Activated CD4-positive, CD25-positive, alpha-beta regulatory T cell treated with anti-CD3 and anti-CD28 coated beads, Interleukin-2, amount 50 U/mL, for 72 hours (primary cell): ENCODE data around the gene BRINP3.
"Not testable (repeated sequence)": the region's sequence is repeated elsewhere in the genome, so short reads cannot be mapped to it uniquely, and the experiment has no call there.

Experiments used
- DNase-seq: peaks from one replicate; pipeline ENCODE4 v3.0.0; 2021

The BRINP3 gene

DNA sequence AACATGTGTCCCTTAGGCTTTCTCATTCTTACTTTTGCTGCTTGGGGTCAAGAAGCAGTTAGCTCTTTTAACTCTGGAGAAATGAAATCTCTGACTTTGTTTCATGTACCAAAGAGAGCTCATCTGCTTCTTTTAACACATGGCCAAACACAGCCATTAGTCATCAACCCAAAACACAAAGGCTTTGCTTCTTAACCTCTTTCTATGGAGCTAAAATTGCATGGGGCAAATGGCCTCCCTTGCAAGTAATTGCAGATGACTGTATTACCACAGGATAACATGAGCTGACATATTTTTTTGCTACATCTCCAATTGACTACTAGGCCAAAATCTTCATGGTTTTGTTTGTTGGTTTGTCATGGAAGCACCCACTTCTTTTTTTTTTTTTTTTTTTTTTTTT, 300.9 kb downstream of the BRINP3 start:
- no peak for DNase-seq

DNA sequence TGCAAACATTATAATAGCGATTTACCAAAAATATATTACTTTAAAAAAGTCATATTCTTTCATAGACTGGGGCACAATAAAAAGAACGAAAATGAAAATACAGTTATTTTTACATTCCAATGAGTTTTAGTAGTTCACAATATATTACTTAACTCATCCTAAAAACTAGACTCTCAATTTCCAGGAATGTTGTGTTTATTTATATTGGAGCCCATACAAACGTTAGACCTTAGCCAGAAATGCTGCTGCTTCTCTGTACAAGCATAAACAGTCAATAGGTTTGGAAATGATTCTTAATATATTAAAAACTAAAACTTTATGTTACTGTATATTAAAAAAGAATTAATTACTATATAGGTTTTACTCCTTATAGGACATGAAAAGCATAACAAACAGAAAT, 302.3 kb downstream of the BRINP3 start:
- DNase-seq: no peak

DNA sequence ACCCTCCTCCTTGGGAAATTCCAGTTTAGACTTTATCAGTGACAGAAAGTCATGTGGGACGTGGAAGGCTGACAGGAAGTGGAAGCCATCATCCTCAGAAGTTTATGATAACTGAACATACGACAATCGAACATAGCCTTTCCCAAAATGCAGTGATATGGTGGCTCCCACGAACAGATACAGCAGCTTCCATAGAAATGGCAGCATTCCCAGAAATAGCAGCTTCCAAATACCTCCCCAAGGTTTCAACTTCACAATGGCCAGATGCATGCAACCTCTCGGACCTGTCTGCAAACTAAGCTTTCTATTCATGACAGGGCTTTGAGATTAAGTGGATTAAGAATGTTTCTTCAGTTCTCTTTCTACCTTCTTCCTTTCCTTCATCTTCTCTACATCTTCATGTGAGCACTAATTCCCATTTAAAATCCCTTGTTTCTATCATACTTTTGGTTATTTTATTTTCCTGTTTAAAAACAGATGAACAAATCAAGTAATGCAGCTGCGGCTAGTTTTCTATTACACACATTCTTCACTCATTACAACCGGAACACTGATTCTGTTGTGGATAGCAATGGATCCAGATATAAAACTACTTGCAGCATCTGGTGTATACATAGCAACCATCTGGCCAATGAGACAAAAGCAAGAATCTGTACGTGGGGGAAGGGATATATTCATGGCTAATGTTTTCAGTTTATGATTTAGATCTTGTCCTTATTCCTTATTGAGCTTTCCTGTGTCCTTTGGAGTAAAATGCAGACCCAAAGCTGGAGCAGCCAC, 304.8 kb downstream of the BRINP3 start:
- DNase-seq: no peak

DNA sequence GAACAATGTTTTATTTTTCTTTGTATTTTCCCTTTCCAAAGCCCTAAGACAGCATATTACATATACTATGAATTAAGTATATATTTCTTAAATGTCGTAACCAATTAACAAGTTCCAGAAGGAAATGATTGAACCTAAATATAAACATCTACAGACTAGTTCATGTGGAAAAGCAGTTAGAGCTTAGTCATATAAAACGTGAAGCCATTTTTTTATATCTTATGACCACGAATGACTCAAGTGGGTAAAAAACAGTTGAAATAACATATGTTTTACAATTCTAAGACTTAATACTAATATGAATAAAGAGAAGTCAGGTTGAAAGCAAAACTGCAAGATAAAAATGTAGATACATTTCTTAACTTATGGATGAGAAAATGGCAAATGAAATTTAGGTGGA, 307.3 kb downstream of the BRINP3 start:
- DNase-seq: no peak

DNA sequence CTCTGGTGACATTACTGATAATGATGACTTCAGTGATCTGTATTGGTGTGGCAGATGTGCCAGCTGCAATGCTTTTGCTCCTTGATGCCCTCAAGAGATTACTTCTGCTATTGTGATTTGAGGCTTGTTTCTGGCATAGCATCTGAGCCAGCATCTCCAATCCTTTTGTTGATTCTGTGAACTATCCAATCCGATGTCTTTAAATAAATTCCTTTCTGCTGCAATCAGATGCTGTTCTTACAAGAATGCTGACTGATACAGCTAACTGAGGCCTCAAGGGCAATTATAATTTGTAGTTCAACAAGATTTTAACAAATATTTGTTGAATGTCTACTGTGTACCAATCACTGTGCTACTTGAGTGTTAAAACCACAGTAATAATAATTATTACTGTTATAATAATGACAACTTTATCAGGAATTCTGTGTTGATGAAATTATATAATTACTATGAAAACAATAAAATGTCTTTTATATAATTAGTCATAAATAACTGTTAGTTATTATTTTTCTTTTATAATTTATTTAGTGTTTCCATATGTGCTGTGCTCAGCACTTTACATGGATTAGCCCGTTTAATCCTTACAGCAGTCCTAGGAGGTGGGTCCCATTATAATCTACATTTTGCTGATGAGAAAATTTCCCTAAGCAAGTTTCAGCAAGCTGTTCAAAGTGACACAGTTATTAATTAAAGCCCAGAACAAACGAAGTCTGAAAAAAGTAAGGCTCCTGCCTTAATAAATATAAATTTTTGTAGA, 308.2 kb downstream of the BRINP3 start:
- no peak for DNase-seq

DNA sequence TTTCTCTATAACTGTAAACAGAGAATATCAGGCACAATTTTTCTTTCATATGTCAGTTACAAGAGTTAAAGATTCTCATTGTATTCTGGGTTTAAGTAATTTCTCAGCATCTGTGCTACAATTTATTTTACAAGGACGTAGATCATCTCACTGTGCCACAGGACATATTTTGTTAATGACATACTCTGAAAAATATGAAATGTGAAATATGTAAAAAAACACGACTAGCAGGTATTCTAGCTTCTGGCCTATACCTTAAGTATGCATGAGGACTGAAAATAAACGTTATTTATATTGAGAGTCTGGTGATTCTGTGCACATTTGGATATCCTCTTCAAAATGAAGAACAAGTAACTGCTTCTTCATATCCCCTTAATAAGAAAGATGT, 308.8 kb downstream of the BRINP3 start:
- DNase-seq: no peak

DNA sequence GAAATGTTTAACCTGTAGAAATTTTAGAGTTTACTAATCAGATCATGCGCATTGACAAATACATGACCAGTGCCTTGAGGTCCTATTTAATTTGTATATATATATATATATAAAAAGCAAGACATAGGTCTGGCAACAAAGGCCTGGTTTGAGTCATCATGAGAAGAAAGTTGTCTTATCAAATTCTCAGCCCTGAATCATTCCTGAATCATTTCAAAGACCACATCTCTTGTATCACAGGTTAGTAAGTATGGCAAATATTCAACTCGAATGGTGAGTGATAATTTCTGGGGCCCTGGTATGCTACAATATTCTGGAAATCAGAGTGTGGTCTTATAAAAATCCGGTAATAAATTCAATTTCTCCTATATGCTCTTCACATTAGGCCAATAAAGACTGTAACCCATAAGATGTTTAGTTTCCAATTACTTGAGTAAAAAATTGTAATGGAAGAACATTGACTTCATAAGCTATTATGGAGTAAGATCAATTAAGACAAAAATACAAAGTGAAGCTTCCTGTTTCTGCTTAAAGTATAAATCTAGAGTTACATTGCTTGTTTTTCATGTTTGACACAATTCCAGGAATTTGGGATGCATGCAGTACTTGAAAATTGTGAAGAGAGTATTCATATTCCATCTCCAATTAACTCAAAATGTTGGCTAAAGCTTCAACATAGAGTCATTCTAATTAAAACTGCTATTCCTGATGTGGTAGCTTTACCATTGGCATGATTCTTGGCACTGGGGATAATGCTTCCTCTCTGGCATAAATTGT, 309.4 kb downstream of the BRINP3 start:
- DNase-seq: no peak

DNA sequence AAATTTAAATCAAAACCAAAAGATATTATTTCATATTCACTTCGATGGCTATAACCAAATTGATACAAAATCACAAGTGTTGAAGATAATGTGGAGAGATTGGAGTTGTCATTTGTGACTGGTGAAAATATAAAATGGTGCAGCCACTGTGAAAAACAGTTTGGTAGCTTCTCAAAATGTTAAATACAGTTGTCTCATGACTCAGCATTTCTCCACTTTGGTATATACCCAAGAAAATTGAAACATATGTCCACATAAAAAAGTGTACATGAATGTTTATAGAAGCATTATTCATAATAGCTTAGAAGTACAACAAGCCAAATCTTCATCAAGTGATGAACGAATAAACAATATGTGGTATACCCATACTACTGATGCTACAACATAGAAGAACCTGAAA, 318.5 kb downstream of the BRINP3 start:
- no peak for DNase-seq

DNA sequence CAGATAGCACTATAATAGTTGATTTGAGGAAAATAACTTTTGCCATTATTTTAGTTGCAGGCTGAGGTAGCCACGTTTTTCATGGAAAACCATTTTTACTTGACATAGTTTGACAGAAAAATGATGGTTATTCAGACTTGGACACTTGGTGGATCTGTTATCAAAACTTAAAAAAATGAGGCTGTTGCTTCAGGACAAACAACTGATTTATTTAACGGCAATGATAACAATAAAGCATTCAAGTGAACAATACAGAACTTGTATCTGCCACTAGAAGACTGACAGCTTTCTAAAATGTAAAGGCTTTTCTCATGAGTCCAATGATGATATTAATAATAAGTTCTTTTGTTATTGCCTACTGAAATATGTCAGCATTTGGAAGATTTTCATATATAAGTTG, 322.9 kb downstream of the BRINP3 start:
- no peak for DNase-seq

DNA sequence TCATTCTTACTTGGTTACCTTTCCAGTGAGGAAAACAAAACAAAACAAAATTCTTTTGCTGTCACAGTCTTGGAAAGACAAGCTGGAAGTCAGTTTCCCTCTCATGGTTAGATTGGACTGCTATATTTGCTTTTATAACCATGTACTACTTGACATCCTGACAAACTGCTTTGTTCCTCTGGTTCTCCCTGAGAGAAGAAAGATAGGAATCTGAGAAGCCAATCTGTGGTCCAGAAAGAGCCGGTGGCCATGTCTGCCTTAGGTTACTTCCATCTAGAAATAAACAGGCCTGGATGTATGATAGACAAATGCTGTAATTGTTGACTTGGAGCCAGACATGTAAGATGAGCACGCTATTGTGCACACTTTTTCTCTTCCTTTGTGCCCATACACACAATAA, 330.0 kb downstream of the BRINP3 start:
- no peak for DNase-seq

DNA sequence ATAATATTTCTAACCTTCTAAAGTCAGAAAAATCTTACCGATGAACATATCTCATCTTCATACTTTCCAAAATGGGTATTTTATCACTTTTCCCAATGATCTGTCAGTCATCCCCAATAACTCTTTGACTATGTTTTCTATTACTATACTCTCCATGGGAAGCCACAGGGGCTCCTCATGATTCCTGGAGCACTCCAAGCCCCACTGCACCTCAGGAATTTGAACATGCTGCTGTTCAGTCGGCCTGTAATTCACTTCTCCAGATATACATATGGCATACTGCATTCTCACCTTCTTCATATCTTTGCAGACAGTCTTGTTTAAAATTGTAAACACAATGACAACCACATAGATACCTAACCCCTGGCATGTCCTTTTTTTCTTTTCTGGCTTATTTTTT, 333.0 kb downstream of the BRINP3 start:
- DNase-seq: no peak

DNA sequence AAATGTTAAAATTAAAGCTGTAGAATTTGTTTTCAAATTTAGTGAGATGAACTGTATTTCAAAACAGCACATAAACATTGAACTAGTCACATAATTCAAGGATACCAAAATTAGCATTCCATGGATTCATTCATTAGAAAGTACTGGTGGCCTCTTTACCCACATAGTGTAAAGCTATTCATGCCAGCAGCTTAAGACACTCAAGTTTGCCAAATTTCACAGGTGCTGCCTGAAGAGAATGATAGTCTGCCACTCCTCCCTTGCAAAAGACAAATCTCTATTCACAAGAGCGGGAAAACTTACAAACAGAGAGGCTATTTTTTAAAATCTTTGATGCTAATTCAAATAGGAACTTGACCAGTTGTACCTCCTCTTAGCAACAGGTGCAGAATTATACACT, 337.0 kb downstream of the BRINP3 start:
- DNase-seq: no peak

DNA sequence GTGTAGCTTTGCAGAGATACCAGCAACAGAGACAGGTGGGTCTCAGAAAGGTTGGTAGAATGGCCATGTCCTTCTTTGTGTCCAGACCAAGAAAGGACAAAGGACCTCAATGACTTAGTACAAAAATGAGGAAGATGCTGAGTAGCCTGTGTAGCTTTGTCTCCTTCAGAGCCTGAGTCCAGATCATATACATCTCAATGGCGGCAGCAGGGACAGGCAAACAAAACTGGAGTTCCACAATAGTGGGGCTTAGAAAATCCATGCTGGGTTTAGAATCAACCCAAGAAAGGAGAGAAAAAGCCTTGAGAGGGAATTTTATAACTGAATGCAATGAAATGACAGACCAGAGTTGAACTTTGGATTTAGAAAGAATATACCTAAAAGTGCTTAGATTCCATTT, 339.0 kb downstream of the BRINP3 start:
- DNase-seq: no peak

DNA sequence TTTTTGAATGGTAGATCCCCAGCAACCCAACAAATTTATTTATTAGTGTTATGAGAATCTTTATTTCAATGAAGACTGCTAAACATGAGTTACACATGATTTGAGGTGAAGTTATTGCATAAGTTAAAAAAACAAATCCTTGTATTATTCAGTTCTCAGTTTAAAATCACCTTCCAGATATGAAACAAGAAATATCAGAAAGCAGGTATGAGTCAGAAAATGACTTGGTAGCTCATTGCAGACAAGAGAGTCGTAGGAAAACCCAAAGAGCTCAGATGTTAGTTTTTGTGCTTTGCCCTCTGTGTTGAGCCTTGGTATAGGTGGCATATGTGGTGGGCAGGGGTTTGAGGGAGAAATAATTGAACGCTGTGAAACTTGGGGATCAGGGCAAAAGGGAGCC, 339.4 kb downstream of the BRINP3 start:
- DNase-seq: no peak

DNA sequence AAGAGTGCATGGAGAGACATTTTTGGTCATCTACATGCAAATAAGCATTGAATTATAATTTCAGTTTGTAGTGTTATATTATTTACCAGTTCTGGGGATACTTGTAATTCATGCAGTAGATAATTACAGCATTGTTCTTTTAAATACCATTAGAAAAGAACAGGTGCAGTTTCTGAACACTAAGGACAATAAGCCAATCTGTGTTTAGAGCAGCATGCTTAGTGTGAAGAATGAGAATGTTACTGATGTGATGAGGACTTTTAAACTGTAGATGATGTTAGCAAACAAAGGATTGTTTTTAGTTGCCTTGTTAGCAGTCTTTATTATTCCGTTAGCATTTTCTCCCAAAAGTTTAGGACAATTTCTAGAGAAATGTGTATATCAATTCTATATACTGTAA, 348.3 kb downstream of the BRINP3 start:
- no peak for DNase-seq

DNA sequence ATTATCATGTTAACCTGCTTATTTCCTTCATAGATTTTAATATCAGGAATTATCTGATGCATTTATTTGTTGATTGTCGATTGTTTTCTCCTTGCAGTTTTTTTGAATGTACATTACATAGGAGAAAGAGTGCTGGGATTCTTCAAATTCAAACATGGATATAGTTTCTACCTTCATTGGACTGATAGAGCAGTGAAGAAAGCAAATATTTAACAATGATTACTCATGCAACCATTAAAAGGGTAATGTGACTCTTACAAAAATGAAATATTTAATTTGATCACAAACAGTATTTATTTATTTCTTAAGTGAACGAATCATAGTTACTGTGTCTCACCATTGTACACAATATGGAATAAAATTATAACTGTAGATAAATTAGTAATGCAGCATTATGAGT, 350.9 kb downstream of the BRINP3 start:
- no peak for DNase-seq

DNA sequence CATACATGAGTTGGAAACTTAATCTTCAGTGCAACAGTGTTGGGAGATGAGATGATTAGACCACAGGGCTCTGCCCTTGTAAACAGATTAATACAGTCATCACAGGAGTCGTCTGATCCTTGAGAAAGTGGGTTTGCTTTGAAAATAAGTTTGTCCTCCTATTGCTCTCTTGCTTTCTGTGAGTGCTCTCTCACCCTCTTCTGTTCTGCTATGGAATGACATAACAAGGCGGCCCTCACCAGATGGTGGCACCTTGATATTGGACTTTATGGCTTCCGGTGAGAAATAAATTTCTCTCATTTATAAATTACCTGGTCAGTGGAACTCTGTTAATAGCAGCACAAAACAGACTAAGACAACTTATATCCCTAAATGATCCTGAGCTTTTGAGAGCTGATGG, 353.6 kb downstream of the BRINP3 start:
- DNase-seq: no peak

DNA sequence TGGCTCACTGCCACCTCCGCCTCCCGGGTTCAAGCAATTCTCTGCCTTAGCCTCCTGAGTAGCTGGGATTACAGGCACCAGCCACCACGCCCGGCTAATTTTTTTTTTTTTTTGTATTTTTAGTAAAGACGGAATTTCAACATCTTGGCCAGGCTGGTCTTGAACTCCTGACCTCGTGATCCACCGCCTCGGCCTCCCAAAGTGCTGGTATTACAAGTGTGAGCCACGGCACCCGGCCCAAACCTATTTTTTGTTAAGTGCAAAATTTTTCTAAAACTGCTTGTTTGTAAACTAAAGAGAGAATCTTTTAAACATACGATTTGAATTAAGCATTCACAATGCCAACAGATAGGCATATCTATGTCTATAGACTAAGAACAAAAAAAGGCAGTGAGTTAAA, 357.1 kb downstream of the BRINP3 start:
- DNase-seq: not testable (repeated sequence)

DNA sequence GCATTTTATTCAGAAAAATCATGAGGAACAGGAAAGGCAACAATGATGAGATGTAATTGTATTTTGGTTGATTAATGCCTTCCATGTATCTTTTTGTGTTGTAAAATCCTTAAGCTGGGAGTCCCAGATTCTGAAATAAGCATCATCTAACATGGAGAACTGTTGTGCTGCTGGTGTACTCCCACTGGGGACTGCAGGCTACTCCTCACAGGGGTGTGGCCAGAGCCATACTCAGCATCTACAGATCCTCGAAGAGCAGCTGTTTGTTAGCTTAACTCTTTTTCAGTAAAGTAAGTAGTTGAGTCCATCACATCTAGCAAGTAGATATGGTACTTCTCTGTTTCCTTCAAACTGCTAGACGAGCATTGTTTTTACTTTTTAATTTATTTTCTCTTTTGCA, 358.0 kb downstream of the BRINP3 start:
- DNase-seq: no peak

DNA sequence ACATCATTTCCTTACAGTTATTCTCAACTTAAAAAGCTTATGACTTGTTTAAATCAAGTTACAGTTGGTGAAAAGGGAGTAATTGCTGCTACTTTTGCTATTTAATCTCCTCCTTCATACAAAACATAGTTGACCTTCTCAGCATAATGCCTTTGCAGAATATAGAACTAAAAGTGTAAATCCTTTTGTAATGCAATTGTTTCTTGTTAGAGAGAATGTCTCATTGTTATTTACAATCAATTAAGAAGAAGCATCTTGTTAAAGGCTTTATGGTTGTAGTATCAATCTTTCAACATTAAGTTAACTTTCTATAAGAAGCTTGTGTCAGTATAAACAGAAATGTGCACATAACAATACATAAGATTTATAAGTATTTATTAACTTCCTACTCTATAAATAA, 360.7 kb downstream of the BRINP3 start:
- no peak for DNase-seq

DNA sequence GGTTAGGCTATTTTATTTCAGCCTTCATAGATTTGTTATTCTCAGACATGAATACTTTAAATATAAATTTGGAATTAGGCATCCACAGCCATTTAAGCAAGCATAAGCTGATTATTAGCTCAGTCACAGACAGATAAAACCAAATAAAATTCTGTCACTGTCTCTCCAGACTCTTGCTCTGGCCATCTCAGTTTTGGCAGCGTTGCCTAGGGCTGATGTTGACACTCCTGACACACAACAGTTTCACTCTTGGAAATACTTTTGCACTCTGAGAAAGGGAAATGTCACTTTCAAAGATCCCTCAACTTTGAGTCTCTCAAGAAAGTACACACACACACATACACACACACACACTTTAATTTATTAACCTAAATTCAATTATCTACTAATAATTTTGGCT, 372.7 kb downstream of the BRINP3 start:
- DNase-seq: no peak

DNA sequence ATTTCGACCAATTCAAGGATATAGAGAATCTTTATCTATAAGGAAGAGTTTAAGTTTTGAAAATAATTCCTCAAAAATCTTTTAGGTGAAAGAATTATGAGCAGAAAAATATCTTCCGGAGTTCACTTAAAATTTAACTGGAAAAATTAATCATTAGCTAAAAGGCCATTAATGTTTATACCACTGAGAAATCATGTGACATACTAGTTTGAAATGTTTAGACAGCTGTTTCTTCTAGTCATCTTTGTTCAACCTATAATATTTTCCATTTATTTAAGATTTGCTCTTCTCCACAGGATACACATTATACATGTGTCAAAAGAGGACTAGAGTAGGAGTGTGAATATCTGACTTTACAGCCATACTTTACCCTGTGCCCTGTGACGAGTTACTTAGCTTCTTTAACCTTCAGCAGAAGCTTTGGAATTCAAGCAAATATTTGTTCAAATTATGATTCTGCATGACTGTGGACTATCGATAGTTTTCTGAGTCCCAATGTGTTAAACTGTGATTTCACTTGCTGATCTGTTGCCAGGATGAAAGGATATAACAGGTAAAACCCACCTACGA, 374.8 kb downstream of the BRINP3 start:
- no peak for DNase-seq

DNA sequence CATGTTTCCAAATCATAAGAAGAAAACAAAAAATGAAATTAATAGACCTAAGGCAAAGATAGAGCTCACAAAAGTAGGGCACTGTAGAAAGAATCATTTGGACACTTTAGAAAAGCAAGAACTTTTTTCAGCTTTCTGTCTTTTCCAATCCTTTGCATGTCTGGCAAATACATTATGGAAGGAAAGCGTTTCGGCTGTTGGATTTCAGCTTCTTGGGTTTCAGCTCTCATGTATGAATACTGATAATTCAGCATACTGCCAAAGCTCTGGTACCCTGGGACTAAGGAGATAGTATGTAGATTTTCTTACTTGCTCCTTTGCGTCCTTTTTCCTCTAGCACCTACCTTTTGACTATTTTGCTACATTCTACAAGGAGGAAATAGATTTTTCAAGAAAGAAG, 375.9 kb downstream of the BRINP3 start:
- DNase-seq: no peak

DNA sequence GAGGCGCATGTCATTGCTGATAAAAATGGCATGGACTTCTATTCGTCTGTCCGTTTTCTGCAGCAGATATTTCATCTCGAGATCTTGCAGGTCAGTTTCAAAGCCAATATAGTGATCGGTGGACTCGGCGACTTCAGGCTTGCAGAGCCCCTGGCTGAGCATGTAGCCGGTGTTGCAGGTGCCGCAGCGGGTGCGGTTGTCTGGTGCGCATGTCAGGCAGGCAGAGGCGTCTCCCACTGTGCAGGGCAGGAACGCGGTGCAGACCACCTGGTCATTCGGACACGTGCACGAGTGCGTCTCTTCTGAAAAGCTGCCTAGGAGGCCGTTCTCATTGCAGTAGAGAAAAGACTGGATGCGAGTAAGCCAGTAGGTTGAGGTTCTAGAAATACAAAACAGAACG, 378.9 kb downstream of the BRINP3 start:
- DNase-seq: no peak
